IPS DF 6.9 (cell line): ENCODE data around the gene RALA.
"Not testable (repeated sequence)": the region's sequence is repeated elsewhere in the genome, so short reads cannot be mapped to it uniquely, and the experiment has no call there.

ENCODE experiments used
- DNase-seq: peaks from one replicate; pipeline ENCODE4 v3.0.0-alpha.2; 2013; ENCODE audit warnings: low read depth, low spot score
- H3K27ac ChIP-seq: one replicate; pipeline ENCODE4 v1.5.1; 2013; ENCODE audit warnings: low read length, control low read depth
- H3K27me3 ChIP-seq: 2 replicates; pipeline ENCODE4 v1.6.1; 2013; ENCODE audit warnings: mild to moderate bottlenecking, low read length; ENCODE audit not compliant: control insufficient read depth, insufficient read depth
- H3K36me3 ChIP-seq: 2 replicates; pipeline ENCODE4 v1.6.1; 2013; ENCODE audit warnings: low read length; ENCODE audit not compliant: control insufficient read depth, insufficient read depth
- H3K4me1 ChIP-seq: 2 replicates; pipeline ENCODE4 v1.6.1; 2013; ENCODE audit warnings: low read length; ENCODE audit not compliant: control insufficient read depth, insufficient read depth
- H3K4me3 ChIP-seq: 2 replicates; pipeline ENCODE4 v1.5.1; 2013; ENCODE audit warnings: mild to moderate bottlenecking, low read length
- H3K9me3 ChIP-seq: 2 replicates; pipeline ENCODE4 v1.6.1; 2013; ENCODE audit warnings: low read length, inconsistent platforms; ENCODE audit not compliant: control insufficient read depth, insufficient read depth
- WGBS: extraction: QIAGEN DNeasy Blood & Tissue Kit; methylation state at CpG from one replicate; pipeline ENCODE4 v1.1.7; 2013; ENCODE audit warnings: mixed read lengths, missing lambda C conversion rate; ENCODE audit not compliant: insufficient read length, insufficient coverage; 5-methylcytosine and 5-hydroxymethylcytosine counted together

The RALA gene

DNA sequence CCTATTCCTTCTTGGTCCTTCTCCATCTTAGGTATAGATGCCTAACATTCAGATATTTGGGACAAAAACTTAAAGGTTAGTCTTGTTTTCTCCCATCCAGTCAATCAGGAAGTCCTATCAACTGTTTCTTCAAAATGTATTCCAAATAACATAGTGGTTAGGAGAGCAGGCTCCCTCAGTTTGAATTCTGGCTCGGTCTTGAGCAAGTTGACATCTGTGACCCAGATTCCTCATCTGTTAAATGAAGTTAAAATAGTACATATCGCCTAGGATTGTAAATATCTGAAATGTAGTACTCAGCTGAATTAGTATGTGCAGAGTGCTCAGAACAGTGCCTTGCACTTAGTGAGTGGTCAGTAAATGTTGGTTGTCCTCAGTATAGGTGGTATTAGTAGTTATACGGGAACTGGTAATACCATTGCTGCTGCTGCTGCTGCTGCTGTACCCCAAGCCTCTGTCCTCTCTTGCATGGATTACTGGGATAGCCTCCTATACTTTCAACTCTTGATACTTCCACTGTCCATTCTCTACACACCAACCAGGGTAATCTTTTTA lies 58.6 kb downstream of the RALA start:
- H3K9me3 ChIP-seq: no peaks in the 10 kb centered on the region
- no peak for DNase-seq
- no CpG with 5 or more reads among the region's 3 CpGs for WGBS
- H3K27me3 ChIP-seq: no peaks in the 10 kb centered on the region
- no peaks in the 10 kb centered on the region for H3K36me3 ChIP-seq
- H3K4me3 ChIP-seq: no peak overlapping the region
- H3K27ac ChIP-seq: no peak overlapping the region
- H3K4me1 ChIP-seq: peaks cover 2% of the 10 kb centered on the region; the same call in 1 of the 2 replicates

DNA sequence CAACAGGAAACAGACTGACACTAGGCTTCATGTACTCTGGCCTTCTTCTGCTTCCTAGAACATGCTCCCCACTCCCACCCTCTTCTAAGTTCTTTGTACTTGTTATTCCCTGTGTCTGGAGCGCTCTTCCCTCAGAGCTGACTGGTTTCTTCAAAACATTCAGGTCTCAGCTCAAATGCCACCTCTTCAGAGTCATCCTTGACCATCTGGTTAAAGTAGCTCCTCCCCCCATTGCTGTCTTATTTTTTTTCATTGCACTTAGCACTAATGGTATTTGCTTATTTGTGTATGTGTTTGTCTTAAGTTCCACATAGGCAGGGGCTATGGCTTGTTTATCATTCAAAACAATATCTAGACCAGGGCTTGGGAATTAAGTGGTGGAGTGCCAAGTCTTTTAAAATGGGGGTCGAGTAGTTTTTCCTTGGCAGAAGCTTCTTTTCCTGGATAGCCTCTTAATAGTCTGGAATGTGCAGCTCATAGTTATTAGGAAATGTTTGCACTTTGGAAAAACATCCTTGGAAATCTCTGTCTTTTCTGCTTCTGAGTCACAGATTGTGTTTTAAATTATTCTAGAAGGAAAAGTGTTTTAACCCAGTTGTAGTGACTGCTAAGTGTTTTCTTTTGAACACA lies 60.0 kb downstream of the RALA start:
- Histone ChIP-seq H3K27ac (no peak overlapping the region), H3K27me3 (no peaks in the 10 kb centered on the region), H3K9me3 (no peaks in the 10 kb centered on the region), H3K4me3 (no peak overlapping the region), H3K4me1 (peaks cover 2% of the 10 kb centered on the region; the same call in 1 of the 2 replicates), H3K36me3 (no peaks in the 10 kb centered on the region)
- WGBS: no CpG with 5 or more reads among the region's 2 CpGs
- no peak for DNase-seq

DNA sequence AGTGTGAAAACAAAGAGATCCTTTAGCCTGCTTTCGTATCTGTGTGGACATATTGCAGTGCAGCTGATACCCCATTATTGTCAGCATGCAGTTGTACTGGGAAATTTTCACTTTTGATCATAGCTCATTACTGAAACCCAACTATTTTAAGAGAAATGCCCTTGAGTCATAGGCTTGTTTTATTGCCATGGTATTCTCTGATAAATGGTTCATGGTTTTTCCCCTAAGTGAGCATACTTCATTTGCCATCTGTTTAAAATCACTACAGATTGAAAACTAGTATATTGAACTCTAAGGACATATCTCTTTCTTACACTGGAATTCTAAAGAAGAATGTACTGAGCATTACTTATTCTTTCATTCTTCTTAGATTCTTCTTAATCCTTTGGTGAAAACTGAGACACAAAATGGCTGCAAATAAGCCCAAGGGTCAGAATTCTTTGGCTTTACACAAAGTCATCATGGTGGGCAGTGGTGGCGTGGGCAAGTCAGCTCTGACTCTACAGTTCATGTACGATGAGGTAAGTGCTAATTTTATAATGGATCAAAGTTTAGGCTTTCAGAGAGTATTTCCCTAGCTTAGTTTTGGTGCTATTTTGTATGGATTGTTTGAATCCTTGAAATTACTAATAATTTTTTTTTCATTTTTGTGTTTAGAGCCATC lies 63.0 kb downstream of the RALA start:
- Histone ChIP-seq H3K36me3 (peaks cover 4% of the 10 kb centered on the region; the same call in 1 of the 2 replicates), H3K4me1 (0 out of 2 replicates have a peak, but pooled peaks cover 1% of the 10 kb centered on the region), H3K9me3 (no peaks in the 10 kb centered on the region), H3K27me3 (no peaks in the 10 kb centered on the region), H3K27ac (no peak overlapping the region), H3K4me3 (no peak overlapping the region)
- no peak for DNase-seq
- WGBS: no CpG with 5 or more reads among the region's 3 CpGs

DNA sequence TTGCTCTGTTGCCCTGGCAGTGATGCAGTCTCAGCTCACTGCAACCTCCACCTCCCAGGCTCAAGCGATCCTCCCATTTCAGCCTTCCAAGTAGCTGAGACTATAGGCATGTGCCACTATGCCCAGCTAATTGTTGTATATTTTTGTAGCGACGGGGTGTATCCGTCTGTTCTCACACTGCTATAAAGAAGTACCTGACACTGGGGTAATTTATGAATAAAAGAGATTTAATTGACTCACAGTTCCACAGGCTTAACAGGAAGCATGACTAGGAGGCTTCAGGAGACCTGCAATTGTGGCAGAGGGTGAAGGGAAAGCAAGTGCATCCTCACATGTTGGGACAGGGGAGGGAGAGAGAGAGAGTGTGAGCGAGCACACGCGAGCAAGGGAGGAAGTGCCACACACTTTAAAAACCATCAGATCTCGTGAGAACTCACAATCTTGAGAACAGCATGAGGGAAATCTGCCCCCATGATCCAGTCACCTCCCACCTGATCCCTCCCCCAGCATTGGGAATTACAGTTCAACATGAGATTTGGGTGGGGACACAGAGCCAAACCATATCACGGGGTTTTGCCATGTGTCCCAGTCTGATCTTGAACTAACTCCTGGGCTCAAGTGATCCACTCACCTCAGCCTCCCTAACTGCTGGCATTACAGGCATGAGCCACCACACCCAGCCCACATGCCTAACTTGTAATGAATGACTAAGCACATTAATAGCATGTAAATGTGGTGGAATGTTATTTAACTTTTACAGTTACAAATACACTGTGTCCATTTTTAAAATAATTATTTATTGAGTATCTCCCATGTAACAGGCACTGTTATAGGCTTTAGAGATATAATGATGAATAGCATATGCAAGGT lies 65.5 kb downstream of the RALA start:
- Histone ChIP-seq H3K9me3 (no peaks in the 10 kb centered on the region), H3K27ac (no peak overlapping the region), H3K4me1 (no peaks in the 10 kb centered on the region), H3K36me3 (peaks cover 4% of the 10 kb centered on the region; the same call in 1 of the 2 replicates), H3K27me3 (no peaks in the 10 kb centered on the region), H3K4me3 (no peak overlapping the region)
- no peak for DNase-seq
- no CpG with 5 or more reads among the region's 9 CpGs for WGBS

DNA sequence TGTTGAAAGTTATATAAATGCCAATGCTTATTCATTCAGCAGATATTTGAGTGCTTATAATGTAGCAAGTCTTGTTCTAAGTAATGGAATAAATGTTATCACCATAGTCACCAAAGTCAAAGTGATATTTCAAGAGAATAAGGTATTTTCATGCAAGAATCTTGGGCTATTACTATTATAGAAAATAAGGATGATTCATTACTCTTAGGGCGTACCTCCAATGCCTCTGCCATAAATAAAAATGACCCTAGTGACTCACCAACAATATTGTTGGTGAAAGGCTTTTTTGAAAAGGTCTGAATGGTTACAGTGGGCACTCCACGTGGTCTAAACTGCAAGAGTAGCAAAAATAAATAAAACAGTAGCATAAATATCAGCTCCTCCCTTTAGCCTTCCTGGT lies 68.4 kb downstream of the RALA start:
- H3K4me3 ChIP-seq: no peak overlapping the region
- no peak for DNase-seq
- H3K27ac ChIP-seq: no peak overlapping the region
- no peaks in the 10 kb centered on the region for H3K9me3 ChIP-seq
- H3K4me1 ChIP-seq: no peaks in the 10 kb centered on the region
- H3K36me3 ChIP-seq: peaks cover 4% of the 10 kb centered on the region; the same call in 1 of the 2 replicates
- WGBS: no CpG with 5 or more reads among the region's 2 CpGs
- no peaks in the 10 kb centered on the region for H3K27me3 ChIP-seq

DNA sequence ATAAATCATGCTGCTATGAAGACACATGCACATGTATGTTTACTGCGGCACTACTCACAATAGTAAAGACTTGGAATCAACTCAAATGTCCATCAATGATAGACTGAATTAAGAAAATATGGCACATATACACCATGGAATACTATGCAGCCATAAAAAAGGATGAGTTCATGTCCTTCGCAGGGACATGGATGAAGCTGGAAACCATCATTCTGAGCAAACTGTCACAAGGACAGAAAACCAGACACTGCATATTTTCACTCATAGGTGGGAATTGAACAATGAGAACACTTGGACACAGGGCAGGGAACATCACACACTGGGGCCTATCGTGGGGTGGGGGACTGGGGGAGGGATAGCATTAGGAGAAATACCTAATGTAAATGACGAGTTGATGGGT lies 69.7 kb downstream of the RALA start:
- DNase-seq, H3K27me3 ChIP-seq, H3K36me3 ChIP-seq, H3K27ac ChIP-seq, H3K4me3 ChIP-seq, H3K9me3 ChIP-seq, H3K4me1 ChIP-seq: not testable (repeated sequence)
- WGBS: no CpG with 5 or more reads among the region's 4 CpGs

DNA sequence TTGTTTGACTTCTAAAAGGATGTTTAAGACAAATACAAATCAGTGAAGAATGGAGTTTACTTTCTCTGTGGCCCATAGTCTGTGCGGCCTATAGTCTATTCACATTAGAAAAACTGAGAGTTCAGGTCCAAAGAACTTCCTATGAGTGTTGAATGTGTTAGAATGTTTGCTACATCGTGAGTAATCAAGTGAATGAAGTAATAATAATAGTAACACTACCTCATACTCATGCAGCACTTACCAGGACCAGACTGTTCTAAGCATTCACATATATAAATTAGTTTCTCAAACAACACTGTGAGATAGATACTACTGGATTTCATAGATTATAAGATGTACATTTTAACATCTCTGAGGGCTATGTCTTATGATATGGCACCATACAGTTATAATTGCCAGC lies 70.4 kb downstream of the RALA start:
- H3K27ac ChIP-seq: no peak overlapping the region

DNA sequence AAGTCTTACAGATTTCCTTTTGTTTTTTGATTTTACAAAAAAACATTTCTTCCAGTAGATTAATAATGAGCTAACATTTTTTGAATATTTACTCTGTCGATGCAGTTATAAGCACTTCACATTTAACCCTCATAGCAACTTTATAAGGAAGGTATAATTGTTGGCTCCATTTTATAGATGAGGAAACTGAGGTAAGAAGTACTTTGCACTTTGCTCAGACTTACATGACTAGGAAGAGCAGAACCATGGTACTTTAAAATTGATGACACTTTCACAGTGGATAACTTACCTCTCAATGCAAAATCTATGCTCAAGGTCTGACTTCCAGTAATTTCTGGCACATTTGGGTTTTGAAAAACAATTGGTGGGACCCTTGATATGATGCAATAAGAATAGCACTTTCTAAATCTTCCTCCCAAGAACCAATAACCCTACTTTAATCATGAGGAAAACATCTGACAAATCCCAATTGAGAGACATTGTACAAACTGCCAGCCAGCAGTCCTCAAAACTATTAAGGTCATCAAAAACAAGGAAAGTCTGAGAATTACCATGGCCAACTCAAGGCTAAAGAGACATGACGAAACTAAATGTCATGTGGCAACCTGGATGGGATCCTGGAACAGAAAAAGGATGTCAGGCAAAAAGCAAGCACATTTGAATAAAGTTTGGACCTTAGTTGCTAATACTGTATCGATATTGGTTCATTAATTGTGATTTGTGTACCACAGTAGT lies 72.6 kb downstream of the RALA start:
- no peaks in the 10 kb centered on the region for H3K9me3 ChIP-seq
- no peaks in the 10 kb centered on the region for H3K4me1 ChIP-seq
- H3K4me3 ChIP-seq: no peak overlapping the region
- H3K27me3 ChIP-seq: no peaks in the 10 kb centered on the region
- WGBS: no CpG with 5 or more reads among the region's 3 CpGs
- no peak overlapping the region for H3K27ac ChIP-seq
- DNase-seq: no peak
- H3K36me3 ChIP-seq: no peaks in the 10 kb centered on the region; the same call in 1 of the 2 replicates

More for the DNA sequence above, 70.4 kb downstream of the RALA start:
- Histone ChIP-seq H3K36me3 (peaks cover 4% of the 10 kb centered on the region; the same call in 1 of the 2 replicates), H3K4me1 (no peaks in the 10 kb centered on the region), H3K27me3 (no peaks in the 10 kb centered on the region), H3K9me3 (no peaks in the 10 kb centered on the region), H3K4me3 (no peak overlapping the region)
- DNase-seq: no peak
- WGBS: no CpG with 5 or more reads among the region's 2 CpGs

DNA sequence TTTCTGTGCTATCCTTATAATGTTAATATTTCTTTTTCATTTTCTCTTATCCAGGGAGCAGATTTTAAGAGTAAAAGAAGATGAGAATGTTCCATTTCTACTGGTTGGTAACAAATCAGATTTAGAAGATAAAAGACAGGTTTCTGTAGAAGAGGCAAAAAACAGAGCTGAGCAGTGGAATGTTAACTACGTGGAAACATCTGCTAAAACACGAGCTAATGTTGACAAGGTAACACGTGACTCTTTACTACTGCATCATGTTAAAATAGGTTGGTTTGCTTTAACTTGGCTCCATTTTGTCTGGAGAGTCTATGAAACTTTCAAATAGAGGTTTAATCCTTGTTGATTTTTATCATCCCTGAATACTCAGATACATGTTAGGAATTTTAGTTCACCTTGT lies 73.3 kb downstream of the RALA start:
- Histone ChIP-seq H3K9me3 (no peaks in the 10 kb centered on the region), H3K4me1 (no peaks in the 10 kb centered on the region), H3K36me3 (no peaks in the 10 kb centered on the region; the same call in 1 of the 2 replicates), H3K4me3 (no peak overlapping the region), H3K27ac (no peak overlapping the region), H3K27me3 (no peaks in the 10 kb centered on the region)
- WGBS: no CpG with 5 or more reads among the region's 3 CpGs
- no peak for DNase-seq

DNA sequence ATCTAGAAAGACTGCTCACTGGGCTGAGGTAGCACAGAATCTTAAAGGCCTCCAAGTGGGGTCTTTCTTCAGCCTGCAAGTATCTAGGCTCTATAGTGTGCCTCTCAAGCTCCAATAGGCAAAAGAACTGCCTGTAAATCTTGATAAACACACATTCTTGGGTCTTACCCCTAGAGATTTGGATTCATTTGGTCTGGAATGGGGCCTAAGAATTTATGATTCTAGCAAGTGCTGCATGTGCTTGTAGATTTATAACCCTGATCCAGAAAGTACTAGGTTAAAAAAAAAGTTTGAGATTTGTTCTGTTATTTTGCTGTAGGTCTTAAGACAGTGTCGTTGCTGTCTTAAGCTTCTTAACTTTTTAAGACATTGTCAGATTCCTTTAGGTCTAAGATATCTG lies 74.1 kb downstream of the RALA start:
- no peak for DNase-seq
- Histone ChIP-seq H3K36me3 (no peaks in the 10 kb centered on the region), H3K27ac (no peak overlapping the region), H3K4me1 (no peaks in the 10 kb centered on the region), H3K9me3 (no peaks in the 10 kb centered on the region), H3K27me3 (no peaks in the 10 kb centered on the region), H3K4me3 (no peak overlapping the region)
- WGBS: no CpG with 5 or more reads among the region's 1 CpG
